HEK293 (cell line): Measurements from ENCODE around the gene ALDH2.

Experiments
- CTCF ChIA-PET: fragments of 350-600 bp; formaldehyde crosslinking; extraction: SDS; loops from one replicate; lab custom pipeline; 2021; ENCODE audit warnings: antibody characterized with exemption; lab: Yijun Ruan, JAX
- POLR2A ChIA-PET: fragments of 300-600 bp; formaldehyde crosslinking; extraction: SDS; loops from one replicate; lab custom pipeline; 2020; ENCODE audit warnings: antibody characterized with exemption, inconsistent platforms; lab: Yijun Ruan, JAX
- H3K27ac ChIP-seq: fragments of 200-500 bp; sonication (Bioruptor generic); 2 replicates; pipeline ENCODE4 v1.5.1; 2014; ENCODE audit warnings: low read depth, low read length, control low read depth, inconsistent platforms; ENCODE audit errors: extremely low read depth
- H3K36me3 ChIP-seq, 2 experiments: fragments of 200-500 bp in 1 of 2; sonication (Bioruptor generic) in 1 of 2; 1 replicate in 1 of 2; 2 replicates in 1 of 2; pipeline ENCODE4 v1.5.1; 2014 to 2017; ENCODE audit warnings: inconsistent platforms in 2 of 2, low read length in 2 of 2; ENCODE audit not compliant: control insufficient read depth in 2 of 2, insufficient read depth in 1 of 2
- H3K4me1 ChIP-seq: fragments of 200-500 bp; sonication (Bioruptor generic); 2 replicates; pipeline ENCODE4 v1.5.1; 2014; ENCODE audit warnings: mild to moderate bottlenecking, low read length, inconsistent platforms; ENCODE audit not compliant: control insufficient read depth, insufficient read depth
- H3K4me3 ChIP-seq: 2 replicates; pipeline ENCODE4 v1.5.1; 2011; ENCODE audit warnings: low read depth, mild to moderate bottlenecking, control low read depth, low read length, moderate library complexity
- H3K9me3 ChIP-seq: fragments of 200-500 bp; sonication (Bioruptor generic); 2 replicates; pipeline ENCODE4 v1.5.1; 2014; ENCODE audit warnings: low read depth, low read length, inconsistent platforms; ENCODE audit not compliant: control insufficient read depth, insufficient read depth
- BCL6B ChIP-seq: fragments of 450-650 bp; formaldehyde crosslinking; IDR thresholded peaks from 2 replicates; pipeline ENCODE4 v1.5.1; 2017; ENCODE audit warnings: missing biosample characterization, missing genetic modification characterization
- GLI4 ChIP-seq: fragments of 450-650 bp; formaldehyde crosslinking; IDR thresholded peaks from 2 replicates; pipeline ENCODE4 v1.5.1; 2016; ENCODE audit warnings: missing biosample characterization, missing genetic modification characterization
- KLF7 ChIP-seq: fragments of 450-650 bp; formaldehyde crosslinking; IDR thresholded peaks from 2 replicates; pipeline ENCODE4 v1.5.1; 2016; ENCODE audit warnings: missing biosample characterization, missing genetic modification characterization, borderline replicate concordance
- SETDB1 ChIP-seq: IDR thresholded peaks from one replicate; pipeline ENCODE4 v1.6.1; 2017; ENCODE audit warnings: mild to moderate bottlenecking, low read length, moderate library complexity, mixed read lengths; ENCODE audit not compliant: insufficient read length
- WT1 ChIP-seq: fragments of 450-650 bp; formaldehyde crosslinking; IDR thresholded peaks from 2 replicates; pipeline ENCODE4 v1.5.1; 2016; ENCODE audit warnings: missing biosample characterization, missing genetic modification characterization
- ZEB2 ChIP-seq: fragments of 450-650 bp; formaldehyde crosslinking; IDR thresholded peaks from 2 replicates; pipeline ENCODE4 v1.5.1; 2016; ENCODE audit warnings: missing biosample characterization, missing genetic modification characterization
- ZFP41 ChIP-seq: fragments of 450-650 bp; formaldehyde crosslinking; IDR thresholded peaks from 2 replicates; pipeline ENCODE4 v1.5.1; 2016; ENCODE audit warnings: missing biosample characterization, missing genetic modification characterization, borderline replicate concordance
- ZNF112 ChIP-seq: fragments of 450-650 bp; formaldehyde crosslinking; IDR thresholded peaks from 2 replicates; pipeline ENCODE4 v1.5.0; 2017; ENCODE audit warnings: missing biosample characterization, missing genetic modification characterization
- ZNF114 ChIP-seq: fragments of 450-650 bp; formaldehyde crosslinking; IDR thresholded peaks from 2 replicates; pipeline ENCODE4 v1.5.0; 2017; ENCODE audit warnings: missing biosample characterization, missing genetic modification characterization
- ZNF175 ChIP-seq: fragments of 450-650 bp; formaldehyde crosslinking; IDR thresholded peaks from 2 replicates; pipeline ENCODE4 v1.5.1; 2016; ENCODE audit warnings: missing biosample characterization, missing genetic modification characterization
- ZNF19 ChIP-seq: fragments of 450-650 bp; formaldehyde crosslinking; IDR thresholded peaks from 2 replicates; pipeline ENCODE4; 2016; ENCODE audit warnings: missing biosample characterization, missing genetic modification characterization, low read depth
- ZNF221 ChIP-seq: fragments of 450-650 bp; formaldehyde crosslinking; IDR thresholded peaks from 2 replicates; pipeline ENCODE4 v1.5.1; 2017; ENCODE audit warnings: missing biosample characterization, missing genetic modification characterization, borderline replicate concordance
- ZNF280D ChIP-seq: fragments of 450-650 bp; formaldehyde crosslinking; IDR thresholded peaks from 2 replicates; pipeline ENCODE4 v1.5.1; 2016; ENCODE audit warnings: missing biosample characterization, missing genetic modification characterization
- ZNF302 ChIP-seq: fragments of 450-650 bp; formaldehyde crosslinking; IDR thresholded peaks from 2 replicates; pipeline ENCODE4 v1.5.1; 2016; ENCODE audit warnings: missing biosample characterization, missing genetic modification characterization, low read depth
- ZNF354C ChIP-seq: fragments of 450-650 bp; formaldehyde crosslinking; IDR thresholded peaks from 2 replicates; pipeline ENCODE4 v1.5.1; 2016; ENCODE audit warnings: missing biosample characterization, missing genetic modification characterization, low read depth, borderline replicate concordance
- ZNF48 ChIP-seq: fragments of 450-650 bp; formaldehyde crosslinking; IDR thresholded peaks from 2 replicates; pipeline ENCODE4 v1.5.1; 2016; ENCODE audit warnings: missing biosample characterization, missing genetic modification characterization
- ZNF514 ChIP-seq: fragments of 450-650 bp; formaldehyde crosslinking; IDR thresholded peaks from 2 replicates; pipeline ENCODE4 v1.5.1; 2016; ENCODE audit warnings: missing biosample characterization, missing genetic modification characterization
- ZNF580 ChIP-seq: fragments of 450-650 bp; formaldehyde crosslinking; IDR thresholded peaks from 2 replicates; pipeline ENCODE4 v1.5.1; 2016; ENCODE audit warnings: missing biosample characterization, missing genetic modification characterization
- ZNF600 ChIP-seq: fragments of 450-650 bp; formaldehyde crosslinking; IDR thresholded peaks from 2 replicates; pipeline ENCODE4 v1.5.1; 2016; ENCODE audit warnings: missing biosample characterization, missing genetic modification characterization
- ZNF621 ChIP-seq: fragments of 450-650 bp; formaldehyde crosslinking; IDR thresholded peaks from 2 replicates; pipeline ENCODE4 v1.5.1; 2017; ENCODE audit warnings: missing biosample characterization, missing genetic modification characterization
- ZNF776 ChIP-seq: fragments of 450-650 bp; formaldehyde crosslinking; IDR thresholded peaks from 2 replicates; pipeline ENCODE4 v1.5.0; 2017; ENCODE audit warnings: missing biosample characterization, missing genetic modification characterization, borderline replicate concordance

ALDH2 gene

GRCh38 chr12:111826992-111827391 is 60.3 kb downstream of the ALDH2 start:
- Histone ChIP-seq H3K4me3 (no peak overlapping the region), H3K27ac (no peak overlapping the region), H3K36me3 (no peaks in the 10 kb centered on the region), H3K9me3 (no peaks in the 10 kb centered on the region), H3K4me1 (no peaks in the 10 kb centered on the region)
- TF ChIP-seq ZNF114 (tag by site-specific recombination) (no peak), ZNF354C (tag by site-specific recombination) (no peak), ZNF280D (no peak), ZNF302 (tag by site-specific recombination) (no peak), ZEB2 (tag by site-specific recombination) (no peak), KLF7 (tag by site-specific recombination) (no peak), ZNF19 (tag by site-specific recombination) (no peak), ZFP41 (tag by site-specific recombination) (no peak), BCL6B (no peak), ZNF175 (tag by site-specific recombination) (no peak), ZNF621 (no peak), ZNF776 (tag by site-specific recombination) (no peak), ZNF48 (tag by site-specific recombination) (no peak)
- POLR2A ChIA-PET = no interaction called here
- CTCF ChIA-PET = interaction anchor here (1.2 to 1.7 kb wide), 2 partner anchors 12 to 14 kb away, joined by 3 to 5 read pairs; no protein-coding TSS in a partner anchor

GRCh38 chr12:111827907-111828306 is 61.2 kb downstream of the ALDH2 start:
- Histone ChIP-seq H3K4me3 (no peak overlapping the region), H3K27ac (no peak overlapping the region), H3K36me3 (no peaks in the 10 kb centered on the region), H3K9me3 (no peaks in the 10 kb centered on the region), H3K4me1 (no peaks in the 10 kb centered on the region)
- TF ChIP-seq SETDB1 (peak; percentile 70), GLI4 (tag by site-specific recombination) (no peak)
- CTCF ChIA-PET = interaction anchor here (0.7 kb wide), 1 partner anchor 15 kb away, joined by 3 read pairs; no protein-coding TSS in a partner anchor
- POLR2A ChIA-PET = no interaction called here

- TF ChIP-seq ZNF221 (tag by site-specific recombination) = no peak
- no peak for TF ChIP-seq ZNF580
- no peak for TF ChIP-seq WT1 (tag by site-specific recombination)
- TF ChIP-seq ZNF600 = no peak
- TF ChIP-seq ZNF514 (tag by site-specific recombination) = no peak
- TF ChIP-seq ZNF112 (tag by site-specific recombination) = no peak
- no peaks in the 10 kb centered on the region for H3K4me1 ChIP-seq
- ChIA-PET CTCF (interaction anchor here (0.7 kb wide), 1 partner anchor 16 kb away, joined by 3 read pairs; no protein-coding TSS in a partner anchor), POLR2A (no interaction called here)
- no peak overlapping the region for H3K4me3 ChIP-seq
- no peak overlapping the region for H3K27ac ChIP-seq
- H3K9me3 ChIP-seq = no peaks in the 10 kb centered on the region
- H3K36me3 ChIP-seq = no peaks in the 10 kb centered on the region
Observed at GRCh38 chr12:111828338-111828979, 61.7 kb downstream of the ALDH2 start.
